HG03469 (cell line): ENCODE results near the gene PDE3A.

ENCODE experiments used
- ATAC-seq: cut with Tn5 transposase; IDR thresholded peaks from one replicate; pipeline ENCODE4 v1.9.1; 2021; ENCODE audit warnings: mild to moderate bottlenecking, moderate library complexity, moderate number of reproducible peaks; ENCODE audit not compliant: unreplicated experiment

The PDE3A gene

GRCh38 chr12:20657496-20657895 is 289.2 kb downstream of the PDE3A start:
- no peak for ATAC-seq

GRCh38 chr12:20681334-20681733 is 313.0 kb downstream of the PDE3A start:
- ATAC-seq: no peak

GRCh38 chr12:20695232-20695631 is 326.9 kb downstream of the PDE3A start, which contains the start of gene SLCO1C1:
SLCO1C1 (plus strand) TSS chr12:20695332; CDS start chr12:20699577, 4,245 bp downstream.
- no peak for ATAC-seq

GRCh38 chr12:20696181-20696905 is 328.0 kb downstream of the PDE3A start:
- ATAC-seq: no peak

GRCh38 chr12:20701106-20701505 is 332.8 kb downstream of the PDE3A start:
- no peak for ATAC-seq

- no peak for ATAC-seq
Observed at GRCh38 chr12:20704860-20705259, 336.5 kb downstream of the PDE3A start.

- ATAC-seq: no peak
Observed at GRCh38 chr12:20711846-20712245, 343.5 kb downstream of the PDE3A start.

GRCh38 chr12:20716037-20716436 is 347.7 kb downstream of the PDE3A start:
- ATAC-seq: no peak

- no peak for ATAC-seq
Observed at GRCh38 chr12:20716985-20717384, 348.6 kb downstream of the PDE3A start.

GRCh38 chr12:20718294-20718693 is 350.0 kb downstream of the PDE3A start:
- no peak for ATAC-seq

- ATAC-seq: no peak
Observed at GRCh38 chr12:20722142-20722541, 353.8 kb downstream of the PDE3A start.

GRCh38 chr12:20731274-20731673 is 362.9 kb downstream of the PDE3A start:
- no peak for ATAC-seq
